D721Med (cell line): ENCODE results near the gene OR13C2.
A peak's percentile ranks its signal among the peaks of the same experiment; 100 is the strongest.
"Not testable (repeated sequence)": the region's sequence is repeated elsewhere in the genome, so short reads cannot be mapped to it uniquely, and the experiment has no call there.

ENCODE experiments used
- DNase-seq: peaks from one replicate; pipeline ENCODE4 v3.0.0; 2011; ENCODE audit warnings: low spot score; ENCODE audit not compliant: insufficient read length
- FAIRE-seq: peaks from 2 replicates; lab custom pipeline; 2011; peaks lifted over from hg19 to GRCh38; lab: Jason Lieb, UNC
- TF ChIP-seq, protein P1 (sequence below): IDR thresholded peaks from 2 replicates; pipeline ENCODE4 v1.5.1; 2012; ENCODE audit warnings: mild to moderate bottlenecking, control low read depth; ENCODE audit not compliant: insufficient read depth; ENCODE audit errors: missing control alignments

Gene OR13C2, protein sequence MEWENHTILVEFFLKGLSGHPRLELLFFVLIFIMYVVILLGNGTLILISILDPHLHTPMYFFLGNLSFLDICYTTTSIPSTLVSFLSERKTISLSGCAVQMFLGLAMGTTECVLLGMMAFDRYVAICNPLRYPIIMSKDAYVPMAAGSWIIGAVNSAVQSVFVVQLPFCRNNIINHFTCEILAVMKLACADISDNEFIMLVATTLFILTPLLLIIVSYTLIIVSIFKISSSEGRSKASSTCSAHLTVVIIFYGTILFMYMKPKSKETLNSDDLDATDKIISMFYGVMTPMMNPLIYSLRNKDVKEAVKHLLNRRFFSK

DNA sequence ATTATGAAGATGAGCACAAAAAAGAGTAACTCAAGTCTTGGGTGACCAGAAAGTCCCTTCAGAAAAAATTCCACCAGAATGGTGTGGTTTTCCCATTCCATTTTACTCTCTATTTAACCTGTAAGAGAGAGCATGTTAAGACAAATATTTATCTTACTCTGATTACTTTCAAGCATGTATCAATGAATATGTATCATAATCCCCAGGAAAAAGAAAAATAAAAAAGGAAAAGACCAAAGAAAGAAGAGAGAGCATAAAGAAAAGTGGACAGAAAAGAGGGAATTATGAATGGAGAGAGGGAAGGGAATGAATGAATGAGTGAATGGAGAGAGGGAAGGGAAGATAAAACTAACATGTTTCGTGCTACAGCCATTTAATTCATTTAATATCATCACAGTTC lies at the start of gene OR13C2:
TSS of gene OR13C2 (minus strand) at position 101 of the 400 bp plus-strand sequence. CDS start at position 101, 0 bp downstream.
- not testable (repeated sequence) for DNase-seq
- FAIRE-seq: peak; percentile 77

DNA sequence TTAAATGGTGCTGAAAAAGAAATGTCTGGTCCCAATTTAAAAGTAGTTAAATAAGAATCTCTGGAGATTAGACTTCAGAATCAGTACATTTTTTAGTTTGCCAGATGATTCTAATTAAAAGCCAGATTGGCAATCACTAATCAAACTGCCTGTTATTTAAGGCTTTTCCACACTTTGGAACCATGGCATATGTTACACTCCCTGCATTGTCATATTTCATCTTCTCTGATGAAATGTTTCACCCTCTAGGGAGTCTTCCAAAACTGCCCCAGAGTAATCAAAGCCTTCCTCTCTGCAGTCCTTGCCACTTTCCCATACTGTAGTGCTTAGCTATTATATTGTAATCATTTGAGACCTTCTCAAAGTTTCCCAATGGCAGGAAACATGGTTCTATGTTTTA lies 30.0 kb upstream of the OR13C2 start:
- TF ChIP-seq, protein P1, sequence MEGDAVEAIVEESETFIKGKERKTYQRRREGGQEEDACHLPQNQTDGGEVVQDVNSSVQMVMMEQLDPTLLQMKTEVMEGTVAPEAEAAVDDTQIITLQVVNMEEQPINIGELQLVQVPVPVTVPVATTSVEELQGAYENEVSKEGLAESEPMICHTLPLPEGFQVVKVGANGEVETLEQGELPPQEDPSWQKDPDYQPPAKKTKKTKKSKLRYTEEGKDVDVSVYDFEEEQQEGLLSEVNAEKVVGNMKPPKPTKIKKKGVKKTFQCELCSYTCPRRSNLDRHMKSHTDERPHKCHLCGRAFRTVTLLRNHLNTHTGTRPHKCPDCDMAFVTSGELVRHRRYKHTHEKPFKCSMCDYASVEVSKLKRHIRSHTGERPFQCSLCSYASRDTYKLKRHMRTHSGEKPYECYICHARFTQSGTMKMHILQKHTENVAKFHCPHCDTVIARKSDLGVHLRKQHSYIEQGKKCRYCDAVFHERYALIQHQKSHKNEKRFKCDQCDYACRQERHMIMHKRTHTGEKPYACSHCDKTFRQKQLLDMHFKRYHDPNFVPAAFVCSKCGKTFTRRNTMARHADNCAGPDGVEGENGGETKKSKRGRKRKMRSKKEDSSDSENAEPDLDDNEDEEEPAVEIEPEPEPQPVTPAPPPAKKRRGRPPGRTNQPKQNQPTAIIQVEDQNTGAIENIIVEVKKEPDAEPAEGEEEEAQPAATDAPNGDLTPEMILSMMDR: no peak
- no peak for FAIRE-seq
- DNase-seq: no peak

DNA sequence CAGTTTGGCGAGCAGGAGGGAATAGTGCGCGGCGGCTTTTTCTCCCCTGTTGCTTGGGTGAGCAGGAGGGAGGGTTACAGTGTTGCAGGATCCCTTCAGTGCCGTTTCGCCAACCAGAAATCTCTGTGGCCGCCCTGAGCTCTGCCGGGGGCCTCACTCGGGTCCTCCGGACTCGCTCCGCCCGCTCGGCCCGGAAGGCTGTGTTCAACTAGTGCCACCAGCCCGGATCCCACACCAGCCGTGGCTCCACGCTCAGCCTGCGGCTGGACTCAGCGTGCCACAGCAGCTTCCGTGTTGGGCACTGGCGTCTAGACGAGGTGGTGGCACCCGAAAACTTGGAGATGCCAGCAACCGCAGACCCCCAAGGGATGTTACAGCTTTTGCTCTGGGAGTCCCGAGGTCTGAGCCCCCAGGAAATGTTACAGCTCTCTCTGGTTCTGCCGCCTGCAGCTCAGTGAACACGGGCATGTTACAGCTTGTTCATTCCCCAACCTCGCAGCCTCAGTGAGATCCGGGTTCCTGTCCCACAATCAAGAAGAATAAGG lies 28.6 kb upstream of the OR13C2 start:
- FAIRE-seq (no peak), DNase-seq (no peak)
- TF ChIP-seq, protein P1: no peak

DNA sequence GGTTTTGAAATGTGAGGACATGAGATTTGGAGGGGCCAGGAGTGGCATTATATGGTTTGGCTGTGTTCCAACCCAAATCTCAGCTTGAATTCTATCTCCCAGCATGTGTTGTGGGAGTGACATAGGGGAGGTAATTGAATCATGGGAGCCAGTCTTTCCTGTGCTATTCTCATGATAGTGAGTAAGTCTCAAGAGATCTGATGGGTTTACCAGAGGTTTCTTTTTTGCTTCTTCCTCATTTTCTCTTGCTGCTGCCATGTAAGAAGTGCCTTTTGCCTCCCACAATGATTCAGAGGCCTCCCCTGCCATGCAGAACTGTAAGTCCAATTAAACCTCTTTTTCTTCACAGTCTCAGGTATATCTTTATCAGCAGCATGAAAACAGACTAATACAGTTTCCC lies 20.5 kb upstream of the OR13C2 start:
- DNase-seq, FAIRE-seq: not testable (repeated sequence)

DNA sequence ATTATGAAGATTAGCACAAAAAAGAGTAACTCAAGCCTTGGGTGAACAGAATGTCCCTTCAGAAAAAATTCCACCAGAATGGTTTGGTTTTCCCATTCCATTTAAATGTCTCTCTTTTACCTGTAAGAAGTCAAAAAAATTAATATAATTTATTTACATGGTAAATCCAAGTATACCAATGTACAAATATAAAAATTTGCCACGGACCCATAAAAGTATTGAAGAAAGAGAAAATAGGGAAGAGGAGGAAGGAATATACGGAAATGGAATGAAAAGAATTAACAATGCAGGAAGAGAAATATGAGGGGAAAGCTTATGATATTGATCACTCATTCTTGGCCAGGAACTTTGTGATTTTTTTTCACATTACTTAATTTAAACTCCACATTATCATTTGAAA lies 12.7 kb upstream of the OR13C2 start, which contains the start of gene OR13C9:
TSS of gene OR13C9 (minus strand) at position 101 of the 400 bp plus-strand sequence. CDS start at position 101, 0 bp downstream.
- TF ChIP-seq, protein P1: no peak
- FAIRE-seq (no peak), DNase-seq (no peak)

DNA sequence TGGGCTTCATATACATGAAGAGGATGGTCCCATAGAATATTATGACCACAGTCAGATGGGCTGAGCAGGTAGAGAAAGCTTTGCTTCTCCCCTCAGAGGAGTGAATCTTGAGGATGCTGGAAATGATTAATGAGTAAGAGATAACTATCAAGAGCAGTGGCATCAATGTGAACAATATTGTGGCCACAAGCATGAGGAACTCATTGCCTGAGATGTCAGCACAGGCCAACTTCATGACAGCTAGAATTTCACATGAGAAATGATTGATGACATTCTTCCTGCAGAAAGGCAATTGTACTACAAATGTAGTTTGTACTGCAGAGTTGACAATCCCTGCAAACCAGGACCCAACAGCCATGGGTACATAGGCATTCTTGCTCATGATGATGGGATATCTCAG lies 12.0 kb upstream of the OR13C2 start:
- no peak for DNase-seq
- TF ChIP-seq, protein P1: no peak
- no peak for FAIRE-seq

DNA sequence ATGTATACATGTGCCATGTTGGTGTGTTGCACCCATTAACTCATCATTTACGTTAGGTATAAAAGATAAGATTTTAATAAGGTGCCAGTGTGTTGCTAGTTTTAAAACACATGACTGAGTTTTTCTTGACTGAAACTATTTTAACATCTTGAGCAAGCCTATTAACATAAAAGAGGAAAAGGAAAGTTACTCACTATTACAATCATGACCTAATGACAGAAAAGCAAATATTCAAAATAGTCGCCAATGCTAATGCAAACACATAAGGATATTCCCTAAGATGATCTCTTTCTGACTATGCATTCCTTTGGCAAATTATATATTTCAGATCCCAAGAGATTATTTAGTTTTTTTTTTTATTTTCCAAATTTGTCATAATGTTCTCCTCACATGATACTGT lies 5.8 kb upstream of the OR13C2 start:
- DNase-seq (no peak), FAIRE-seq (no peak)
- TF ChIP-seq, protein P1: no peak

DNA sequence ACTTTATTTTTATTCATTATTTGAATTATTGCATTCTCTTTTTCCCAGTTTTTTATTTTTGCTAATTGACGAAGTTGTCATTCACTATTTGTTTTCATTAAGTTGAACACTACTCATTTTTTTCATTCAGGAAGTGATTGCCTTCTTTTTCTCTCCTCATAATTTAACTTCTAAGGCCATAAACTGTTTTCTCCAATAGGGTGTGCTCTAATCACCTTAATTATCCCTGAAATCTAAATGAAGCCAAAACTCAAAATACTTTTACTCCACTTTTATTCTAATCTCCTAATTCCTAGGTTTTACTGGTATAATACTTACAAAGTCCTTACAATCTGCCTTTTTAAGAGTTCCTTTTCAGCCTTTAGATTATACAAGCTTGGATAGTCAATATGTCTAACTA lies 2.9 kb upstream of the OR13C2 start:
- no peak for DNase-seq
- TF ChIP-seq, protein P1: peak; percentile 13
- no peak for FAIRE-seq
